ENCODE data around the gene NEU2. TPM values are rescaled to one million over a fixed set of nuclear protein-coding genes. Genes with fewer than 3 reads are reported as not detected.

The NEU2 gene
- total RNA-seq, 2 donors from 2014 or later, result not detected

DNA sequence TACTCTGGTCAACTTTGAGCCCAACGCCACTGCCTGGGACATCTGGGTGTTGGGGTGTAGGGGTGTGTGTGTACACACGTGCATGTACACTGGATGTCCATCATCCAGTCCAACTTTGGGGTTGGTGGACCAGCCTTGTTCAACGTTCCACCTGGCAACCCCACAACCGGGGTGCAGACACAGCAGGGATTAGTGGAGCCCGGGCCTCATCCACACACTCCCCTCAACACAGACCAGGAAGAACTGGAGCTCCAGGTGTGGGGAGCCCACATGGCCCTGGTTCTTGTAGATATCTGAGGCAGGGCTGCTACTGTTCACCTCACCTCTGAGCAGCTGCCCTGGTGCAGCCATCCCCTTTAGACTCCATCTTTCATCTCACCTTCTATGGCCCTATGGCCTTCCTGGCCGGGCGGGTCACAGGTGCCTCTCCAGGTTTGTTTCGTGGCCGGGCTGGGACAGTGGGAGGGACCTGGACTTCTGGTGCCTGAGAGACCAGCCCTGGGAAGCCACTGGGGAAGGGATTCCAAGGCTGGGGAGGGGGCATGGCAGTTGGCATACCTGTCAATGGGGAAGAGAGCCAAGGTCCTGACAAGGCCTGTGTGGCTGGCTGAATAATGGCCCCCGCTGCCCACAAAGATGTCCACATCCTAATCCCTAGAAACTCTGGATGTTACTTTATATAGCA is 7.5 kb downstream of the NEU2 start:
- Histone ChIP-seq H3K9me3 (no peaks in the 10 kb centered on the region), H3K27ac (no peak overlapping the region), H3K36me3 (replicated peaks in 1 of 2; ENCODE audit: insufficient read depth in 1 of 2, low read depth in 2 of 2) (no peaks in the 10 kb centered on the region), H3K4me3 (no peak overlapping the region), H3K4me1 (no peaks in the 10 kb centered on the region), H3K27me3 (no peaks in the 10 kb centered on the region)
- intact Hi-C loops (cut with DNase I), result loop anchor here (10.0 kb wide), 1 partner anchor 155 kb away; no protein-coding TSS in a partner anchor
- ATAC-seq, result no peak
- no peak for DNase-seq
- TF ChIP-seq, protein P1, sequence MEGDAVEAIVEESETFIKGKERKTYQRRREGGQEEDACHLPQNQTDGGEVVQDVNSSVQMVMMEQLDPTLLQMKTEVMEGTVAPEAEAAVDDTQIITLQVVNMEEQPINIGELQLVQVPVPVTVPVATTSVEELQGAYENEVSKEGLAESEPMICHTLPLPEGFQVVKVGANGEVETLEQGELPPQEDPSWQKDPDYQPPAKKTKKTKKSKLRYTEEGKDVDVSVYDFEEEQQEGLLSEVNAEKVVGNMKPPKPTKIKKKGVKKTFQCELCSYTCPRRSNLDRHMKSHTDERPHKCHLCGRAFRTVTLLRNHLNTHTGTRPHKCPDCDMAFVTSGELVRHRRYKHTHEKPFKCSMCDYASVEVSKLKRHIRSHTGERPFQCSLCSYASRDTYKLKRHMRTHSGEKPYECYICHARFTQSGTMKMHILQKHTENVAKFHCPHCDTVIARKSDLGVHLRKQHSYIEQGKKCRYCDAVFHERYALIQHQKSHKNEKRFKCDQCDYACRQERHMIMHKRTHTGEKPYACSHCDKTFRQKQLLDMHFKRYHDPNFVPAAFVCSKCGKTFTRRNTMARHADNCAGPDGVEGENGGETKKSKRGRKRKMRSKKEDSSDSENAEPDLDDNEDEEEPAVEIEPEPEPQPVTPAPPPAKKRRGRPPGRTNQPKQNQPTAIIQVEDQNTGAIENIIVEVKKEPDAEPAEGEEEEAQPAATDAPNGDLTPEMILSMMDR (IDR thresholded peaks at IDR 0.05), result no peak
- no peak for TF ChIP-seq POLR2A (IDR thresholded peaks at IDR 0.05)
- WGBS, 2 donors, result 72 to 96% methylated on average over 4 to 10 of the region's 10 CpGs

DNA sequence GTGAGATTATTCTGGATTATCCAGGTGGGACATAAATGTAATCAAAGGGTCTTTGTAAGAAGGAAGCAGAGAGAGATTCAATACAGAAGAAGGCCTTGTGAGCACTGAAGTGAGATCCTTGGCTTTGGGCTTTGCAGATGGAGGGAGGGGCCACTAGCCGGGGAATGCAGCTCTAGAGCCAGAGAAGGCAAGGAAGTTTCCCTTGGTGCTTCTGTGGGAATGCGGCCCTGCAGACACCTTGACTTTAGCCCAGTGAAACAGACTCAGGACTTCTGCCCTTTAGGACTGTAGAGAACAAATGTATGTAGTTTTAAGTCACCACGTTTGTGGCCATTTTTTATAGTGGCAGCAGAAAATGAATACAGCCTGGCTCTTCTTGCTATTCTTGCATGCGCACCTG is 8.1 kb downstream of the NEU2 start:
- intact Hi-C loops (cut with DNase I), result no loop called here
- TF ChIP-seq, protein P1 (IDR thresholded peaks at IDR 0.05), result no peak
- no peak for TF ChIP-seq POLR2A (IDR thresholded peaks at IDR 0.05)
- H3K9me3 ChIP-seq, result no peaks in the 10 kb centered on the region
- DNase-seq (no peak), ATAC-seq (no peak)
- no peaks in the 10 kb centered on the region for H3K4me1 ChIP-seq
- H3K4me3 ChIP-seq, result no peak overlapping the region
- H3K27ac ChIP-seq, result no peak overlapping the region
- H3K27me3 ChIP-seq, result no peaks in the 10 kb centered on the region
- no peaks in the 10 kb centered on the region for H3K36me3 ChIP-seq (replicated peaks in 1 of 2; ENCODE audit: insufficient read depth in 1 of 2, low read depth in 2 of 2)
- WGBS, 2 donors, result 76 to 83% methylated on average over 4 of the region's 4 CpGs

DNA sequence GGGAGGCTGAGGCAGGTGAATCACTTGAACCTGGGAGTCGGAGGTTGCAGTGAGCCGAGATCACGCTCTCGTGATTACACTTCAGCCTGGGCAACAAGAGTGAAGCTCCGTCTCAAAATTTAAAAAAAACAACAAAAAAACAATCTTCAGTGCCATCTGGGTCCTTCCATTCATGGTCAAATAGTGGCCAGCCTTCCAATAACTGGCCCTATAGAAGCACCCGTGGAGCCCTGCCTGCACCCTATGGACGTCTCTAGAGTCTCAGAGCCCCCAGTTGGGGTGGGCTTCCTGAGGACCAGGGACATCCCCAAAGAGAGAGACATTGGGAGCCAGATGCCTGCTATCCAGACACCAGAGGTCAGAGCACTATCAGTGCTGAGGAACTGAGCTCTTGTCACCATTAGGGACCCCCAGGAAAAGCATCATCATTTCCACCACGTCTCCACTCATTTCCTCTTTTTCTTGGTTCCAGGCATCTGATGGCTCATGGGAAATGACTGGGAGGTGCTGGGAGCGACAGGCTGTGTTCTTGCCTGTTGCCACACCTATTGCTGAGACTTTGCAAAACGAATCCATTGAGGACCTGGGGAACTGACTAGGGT is 9.4 kb downstream of the NEU2 start:
- Histone ChIP-seq H3K27me3 (no peaks in the 10 kb centered on the region), H3K4me3 (no peak overlapping the region), H3K4me1 (no peaks in the 10 kb centered on the region), H3K36me3 (replicated peaks in 1 of 2; ENCODE audit: insufficient read depth in 1 of 2, low read depth in 2 of 2) (no peaks in the 10 kb centered on the region), H3K9me3 (no peaks in the 10 kb centered on the region), H3K27ac (no peak overlapping the region)
- DNase-seq, result no peak
- WGBS, 2 donors, result 57 to 59% methylated on average over 10 of the region's 10 CpGs
- intact Hi-C loops (cut with DNase I), result no loop called here
- no peak for ATAC-seq
- TF ChIP-seq POLR2A (IDR thresholded peaks at IDR 0.05), result no peak
- TF ChIP-seq, protein P1 (IDR thresholded peaks at IDR 0.05), result no peak

DNA sequence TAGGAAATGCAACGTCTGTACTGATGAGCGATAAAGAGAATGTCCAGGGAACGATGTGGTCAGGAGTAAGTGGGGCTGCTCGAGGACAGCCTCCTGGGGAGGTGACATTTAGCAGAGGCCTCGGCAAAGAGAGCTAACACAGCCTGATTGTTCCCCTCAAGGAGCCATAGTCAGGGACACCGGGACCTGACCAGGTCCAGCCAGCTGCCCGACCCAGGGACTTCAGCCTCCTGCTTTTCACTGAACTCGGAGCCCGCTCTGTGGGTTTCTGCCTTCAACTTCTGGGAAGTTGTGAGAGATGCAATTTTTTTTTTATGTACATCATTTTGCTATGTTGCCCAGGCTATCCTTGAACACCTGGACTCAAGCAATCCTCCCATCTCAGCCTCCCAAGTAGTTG is 10.1 kb downstream of the NEU2 start:
- TF ChIP-seq POLR2A (IDR thresholded peaks at IDR 0.05), result no peak
- TF ChIP-seq, protein P1 (IDR thresholded peaks at IDR 0.05), result no peak
- DNase-seq (no peak), ATAC-seq (no peak)
- Histone ChIP-seq H3K9me3 (no peaks in the 10 kb centered on the region), H3K27me3 (no peaks in the 10 kb centered on the region), H3K27ac (no peak overlapping the region), H3K4me3 (no peak overlapping the region), H3K4me1 (no peaks in the 10 kb centered on the region), H3K36me3 (replicated peaks in 1 of 2; ENCODE audit: insufficient read depth in 1 of 2, low read depth in 2 of 2) (no peaks in the 10 kb centered on the region)
- 73 to 77% methylated on average over 8 to 9 of the region's 9 CpGs for WGBS, 2 donors
- intact Hi-C loops (cut with DNase I), result no loop called here
